ENCODE data around the gene C3.
"Not testable (repeated sequence)": the region's sequence is repeated elsewhere in the genome, so short reads cannot be mapped to it uniquely, and the experiment has no call there.

C3 gene

DNA sequence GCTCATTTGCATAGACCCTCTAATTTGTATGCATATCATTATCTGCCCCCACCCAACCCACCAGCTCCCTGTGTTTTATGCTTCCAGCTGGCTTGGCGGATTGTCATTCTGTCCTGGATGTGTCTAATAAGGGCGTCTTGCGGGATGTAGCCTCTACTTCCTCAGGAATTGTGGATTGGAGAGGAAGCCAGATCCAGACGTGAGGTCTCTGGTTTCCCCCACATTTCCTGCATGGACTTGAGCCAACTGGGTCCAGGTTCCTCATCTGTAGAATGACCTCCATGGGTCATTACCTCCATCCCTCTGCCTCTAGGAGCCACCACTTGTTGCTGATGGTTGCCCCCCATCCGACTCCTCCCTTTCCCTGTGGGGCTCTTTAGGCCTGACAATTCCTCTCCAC, 57.7 kb downstream of the C3 start:
- Histone ChIP-seq H3K4me1 (ENCODE audit: insufficient read depth, low read length) (no peaks in the 10 kb centered on the region), H3K9me3 (ENCODE audit: insufficient read depth, low read depth, low read length) (no peaks in the 10 kb centered on the region), H3K4me3 (ENCODE audit: low read length) (no peak overlapping the region), H3K27me3 (ENCODE audit: insufficient read depth, low read length) (peaks cover 24% of the 10 kb centered on the region), H3K9ac (ENCODE audit: low read depth, low read length) (no peak overlapping the region), H3K27ac (ENCODE audit: low read length) (no peak overlapping the region), H3K36me3 (ENCODE audit: insufficient read depth, low read depth, low read length) (no peaks in the 10 kb centered on the region)

DNA sequence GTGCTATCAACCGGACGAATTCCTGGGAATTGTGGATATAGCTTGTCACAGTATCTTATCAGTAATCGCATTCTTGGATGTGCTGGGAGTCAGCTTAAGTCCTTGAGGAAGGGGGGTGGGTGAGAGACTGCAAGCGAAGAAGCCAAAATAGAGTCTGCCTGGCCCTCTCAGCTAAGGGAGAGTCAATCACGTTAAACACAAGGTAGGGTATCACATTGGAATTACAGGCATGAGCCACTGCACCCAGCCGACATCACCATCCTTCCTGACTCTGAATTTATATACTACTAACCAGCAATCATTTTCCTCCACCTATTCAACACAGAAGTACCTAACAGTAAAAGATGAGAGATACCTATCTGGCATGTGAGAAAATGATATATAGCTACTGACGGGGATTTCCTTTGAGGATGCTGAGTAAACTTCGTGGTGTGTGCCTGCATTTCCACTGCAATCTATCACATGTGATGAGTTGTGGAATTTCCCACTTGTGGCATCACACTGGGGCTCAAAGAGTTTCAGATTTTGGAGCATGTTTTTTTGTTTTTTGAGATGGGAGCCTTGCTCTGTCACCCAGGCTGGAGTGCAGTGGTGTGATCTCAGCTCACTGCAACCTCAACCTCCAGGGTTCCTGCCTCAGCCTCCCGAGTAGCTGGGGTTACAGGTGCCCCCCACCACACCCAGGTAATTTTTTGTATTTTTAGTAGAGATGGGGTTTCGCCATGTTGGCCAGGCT, 58.8 kb downstream of the C3 start:
- H3K27ac ChIP-seq (ENCODE audit: low read length); H3K9me3 ChIP-seq (ENCODE audit: insufficient read depth, low read depth, low read length); H3K36me3 ChIP-seq (ENCODE audit: insufficient read depth, low read depth, low read length); H3K4me3 ChIP-seq (ENCODE audit: low read length); H3K9ac ChIP-seq (ENCODE audit: low read depth, low read length); H3K4me1 ChIP-seq (ENCODE audit: insufficient read depth, low read length): not testable (repeated sequence)
- peaks cover 24% of the 10 kb centered on the region for H3K27me3 ChIP-seq (ENCODE audit: insufficient read depth, low read length)

GRCh38 chr19:6660930-6661329, 59.5 kb downstream of the C3 start:
- no peak overlapping the region for H3K9ac ChIP-seq (ENCODE audit: low read depth, low read length)
- H3K27ac ChIP-seq (ENCODE audit: low read length) = no peak overlapping the region
- H3K4me3 ChIP-seq (ENCODE audit: low read length) = no peak overlapping the region
- H3K36me3 ChIP-seq (ENCODE audit: insufficient read depth, low read depth, low read length) = no peaks in the 10 kb centered on the region
- H3K9me3 ChIP-seq (ENCODE audit: insufficient read depth, low read depth, low read length) = no peaks in the 10 kb centered on the region
- H3K4me1 ChIP-seq (ENCODE audit: insufficient read depth, low read length) = no peaks in the 10 kb centered on the region
- H3K27me3 ChIP-seq (ENCODE audit: insufficient read depth, low read length) = peaks cover 24% of the 10 kb centered on the region

DNA sequence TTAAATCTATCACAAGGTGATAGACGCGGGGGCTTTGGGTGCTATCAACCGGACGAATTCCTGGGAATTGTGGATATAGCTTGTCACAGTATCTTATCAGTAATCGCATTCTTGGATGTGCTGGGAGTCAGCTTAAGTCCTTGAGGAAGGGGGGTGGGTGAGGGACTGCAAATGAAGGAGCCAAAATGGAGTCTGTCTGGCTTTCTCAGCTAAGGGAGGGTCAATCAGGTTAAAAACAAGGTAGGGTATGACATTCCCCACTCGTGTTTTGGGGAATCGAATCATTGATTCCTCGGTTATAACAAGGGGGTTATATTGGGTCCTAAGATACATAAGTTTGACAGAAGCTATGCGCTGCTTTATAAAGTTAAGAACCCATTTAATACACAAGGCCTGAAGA, 64.1 kb downstream of the C3 start:
- not testable (repeated sequence) for H3K4me1 ChIP-seq (ENCODE audit: insufficient read depth, low read length); H3K36me3 ChIP-seq (ENCODE audit: insufficient read depth, low read depth, low read length); H3K9me3 ChIP-seq (ENCODE audit: insufficient read depth, low read depth, low read length); H3K9ac ChIP-seq (ENCODE audit: low read depth, low read length); H3K4me3 ChIP-seq (ENCODE audit: low read length); H3K27ac ChIP-seq (ENCODE audit: low read length)
- H3K27me3 ChIP-seq (ENCODE audit: insufficient read depth, low read length) = peaks cover 24% of the 10 kb centered on the region

DNA sequence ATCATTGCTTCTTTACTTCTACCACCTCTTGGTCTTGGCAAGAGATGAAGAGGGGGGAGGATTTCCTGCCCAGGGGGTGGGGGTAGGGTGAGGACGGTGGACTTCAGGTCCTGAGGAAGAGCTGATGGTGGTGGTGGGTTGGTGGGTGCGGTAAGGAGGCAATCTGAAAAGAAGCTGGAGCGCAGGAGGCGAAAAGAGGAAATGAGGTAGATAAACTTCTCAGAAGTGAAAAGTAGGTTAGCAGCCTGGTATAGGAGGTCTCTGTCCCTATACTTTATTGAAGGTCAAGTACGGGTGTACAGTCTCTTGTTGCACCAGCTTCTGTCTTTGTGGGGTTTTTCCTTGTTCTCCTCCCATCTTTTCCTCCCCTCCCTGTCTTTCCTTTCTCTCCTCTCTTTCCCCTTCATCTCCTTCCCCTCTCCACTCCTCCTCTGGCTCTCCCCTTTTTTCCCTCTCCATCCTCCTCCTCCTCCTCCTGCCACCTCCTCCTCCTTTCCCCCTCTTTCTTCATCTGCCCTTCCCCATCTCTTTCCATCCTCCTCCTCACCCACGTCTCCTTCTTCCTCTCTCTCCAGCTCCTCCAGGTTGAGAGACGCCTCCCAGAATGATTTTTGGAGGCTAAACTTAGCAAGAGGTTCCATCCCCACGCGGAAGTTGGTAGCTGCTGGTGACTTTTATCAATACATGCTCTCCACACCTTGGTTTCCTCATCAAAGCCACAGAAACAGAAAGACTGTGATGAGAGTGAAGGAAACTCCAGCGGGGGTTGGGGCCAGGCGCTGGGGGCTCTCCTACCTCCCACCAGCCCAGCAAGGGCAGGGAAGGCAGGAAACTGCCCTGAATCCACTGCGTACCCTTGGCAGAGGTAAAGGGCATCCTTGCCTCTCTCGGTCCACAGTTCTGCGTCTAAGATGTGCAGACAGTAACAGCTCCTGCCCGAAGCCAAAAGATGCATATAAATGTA, 65.8 kb downstream of the C3 start:
- Histone ChIP-seq H3K9ac (ENCODE audit: low read depth, low read length) (no peak overlapping the region), H3K36me3 (ENCODE audit: insufficient read depth, low read depth, low read length) (no peaks in the 10 kb centered on the region), H3K27me3 (ENCODE audit: insufficient read depth, low read length) (peaks cover 9% of the 10 kb centered on the region; the same call in 1 of the 2 replicates), H3K27ac (ENCODE audit: low read length) (no peak overlapping the region), H3K4me3 (ENCODE audit: low read length) (no peak overlapping the region), H3K4me1 (ENCODE audit: insufficient read depth, low read length) (no peaks in the 10 kb centered on the region), H3K9me3 (ENCODE audit: insufficient read depth, low read depth, low read length) (no peaks in the 10 kb centered on the region)

GRCh38 chr19:6652805-6653094, 67.7 kb downstream of the C3 start:
- H3K4me1 ChIP-seq (ENCODE audit: insufficient read depth, low read length) = no peaks in the 10 kb centered on the region
- H3K9ac ChIP-seq (ENCODE audit: low read depth, low read length) = no peak overlapping the region
- H3K27me3 ChIP-seq (ENCODE audit: insufficient read depth, low read length) = no peaks in the 10 kb centered on the region
- no peak overlapping the region for H3K27ac ChIP-seq (ENCODE audit: low read length)
- no peak overlapping the region for H3K4me3 ChIP-seq (ENCODE audit: low read length)
- H3K9me3 ChIP-seq (ENCODE audit: insufficient read depth, low read depth, low read length) = no peaks in the 10 kb centered on the region
- H3K36me3 ChIP-seq (ENCODE audit: insufficient read depth, low read depth, low read length) = no peaks in the 10 kb centered on the region

GRCh38 chr19:6651965-6652804, 68.3 kb downstream of the C3 start:
- Histone ChIP-seq H3K9me3 (ENCODE audit: insufficient read depth, low read depth, low read length) (no peaks in the 10 kb centered on the region; the same call in 1 of the 2 replicates), H3K9ac (ENCODE audit: low read depth, low read length) (no peak overlapping the region), H3K27ac (ENCODE audit: low read length) (no peak overlapping the region), H3K4me3 (ENCODE audit: low read length) (no peak overlapping the region), H3K36me3 (ENCODE audit: insufficient read depth, low read depth, low read length) (no peaks in the 10 kb centered on the region), H3K4me1 (ENCODE audit: insufficient read depth, low read length) (no peaks in the 10 kb centered on the region), H3K27me3 (ENCODE audit: insufficient read depth, low read length) (no peaks in the 10 kb centered on the region)

GRCh38 chr19:6649185-6649584, 71.3 kb downstream of the C3 start:
- Histone ChIP-seq H3K4me1 (ENCODE audit: insufficient read depth, low read length) (no peaks in the 10 kb centered on the region), H3K9ac (ENCODE audit: low read depth, low read length) (no peak overlapping the region), H3K4me3 (ENCODE audit: low read length) (no peak overlapping the region), H3K36me3 (ENCODE audit: insufficient read depth, low read depth, low read length) (no peaks in the 10 kb centered on the region), H3K27me3 (ENCODE audit: insufficient read depth, low read length) (no peaks in the 10 kb centered on the region), H3K9me3 (ENCODE audit: insufficient read depth, low read depth, low read length) (peaks cover 4% of the 10 kb centered on the region; the same call in 1 of the 2 replicates), H3K27ac (ENCODE audit: low read length) (no peak overlapping the region)

- H3K27ac ChIP-seq (ENCODE audit: low read length) = no peak overlapping the region
- no peak overlapping the region for H3K9ac ChIP-seq (ENCODE audit: low read depth, low read length)
- H3K36me3 ChIP-seq (ENCODE audit: insufficient read depth, low read depth, low read length) = no peaks in the 10 kb centered on the region
- no peaks in the 10 kb centered on the region for H3K27me3 ChIP-seq (ENCODE audit: insufficient read depth, low read length)
- H3K4me3 ChIP-seq (ENCODE audit: low read length) = no peak overlapping the region
- no peaks in the 10 kb centered on the region for H3K4me1 ChIP-seq (ENCODE audit: insufficient read depth, low read length)
- peaks cover 4% of the 10 kb centered on the region; the same call in 1 of the 2 replicates for H3K9me3 ChIP-seq (ENCODE audit: insufficient read depth, low read depth, low read length)
Measured at GRCh38 chr19:6648141-6648715, 72.2 kb downstream of the C3 start.

GRCh38 chr19:6644796-6645195, 75.7 kb downstream of the C3 start:
- Histone ChIP-seq H3K27me3 (ENCODE audit: insufficient read depth, low read length) (no peaks in the 10 kb centered on the region), H3K9me3 (ENCODE audit: insufficient read depth, low read depth, low read length) (peaks cover 4% of the 10 kb centered on the region; the same call in 1 of the 2 replicates), H3K4me3 (ENCODE audit: low read length) (no peak overlapping the region), H3K27ac (ENCODE audit: low read length) (no peak overlapping the region), H3K36me3 (ENCODE audit: insufficient read depth, low read depth, low read length) (no peaks in the 10 kb centered on the region), H3K4me1 (ENCODE audit: insufficient read depth, low read length) (no peaks in the 10 kb centered on the region), H3K9ac (ENCODE audit: low read depth, low read length) (no peak overlapping the region)

GRCh38 chr19:6640333-6640732, 80.1 kb downstream of the C3 start:
- H3K9me3 ChIP-seq (ENCODE audit: insufficient read depth, low read depth, low read length); H3K27ac ChIP-seq (ENCODE audit: low read length); H3K27me3 ChIP-seq (ENCODE audit: insufficient read depth, low read length): not testable (repeated sequence)

More at GRCh38 chr19:6640333-6640732, 80.1 kb downstream of the C3 start:
- H3K9ac ChIP-seq (ENCODE audit: low read depth, low read length); H3K4me3 ChIP-seq (ENCODE audit: low read length); H3K36me3 ChIP-seq (ENCODE audit: insufficient read depth, low read depth, low read length); H3K4me1 ChIP-seq (ENCODE audit: insufficient read depth, low read length): not testable (repeated sequence)

All from iPS-20b (cell line).